Right atrium auricular region (tissue), 2 donors: Measurements from ENCODE around the gene MIP. TPM values are rescaled to one million over a fixed set of nuclear protein-coding genes. Genes with fewer than 3 reads are reported as not detected.
"Not testable (repeated sequence)": the region's sequence is repeated elsewhere in the genome, so short reads cannot be mapped to it uniquely, and the experiment has no call there.

Source experiments
- DNase-seq: peaks from one replicate; pipeline ENCODE4 v3.0.0-alpha.2; 2019; ENCODE audit warnings: low spot score
- H3K27ac ChIP-seq, 2 donors: fragments of 200-600 bp; sonication (generic); 1 replicate in 1 of 2; 2 replicates in 1 of 2; pipeline ENCODE4 v1.5.1; 2016 to 2019
- H3K27me3 ChIP-seq, 2 donors: fragments of 200-600 bp; sonication (generic); one replicate each; pipeline versions ENCODE4 v1.5.1 to v1.6.0; 2017 to 2019
- H3K36me3 ChIP-seq: fragments of 200-600 bp; sonication (generic); one replicate; pipeline ENCODE4 v1.5.1; 2016
- H3K4me1 ChIP-seq, 2 donors: fragments of 200-600 bp; sonication (generic); one replicate each; pipeline versions ENCODE4 v1.5.1 to v1.6.0; 2017 to 2019
- H3K4me3 ChIP-seq, 2 donors: fragments of 200-600 bp; sonication (generic); 1 replicate in 1 of 2; 2 replicates in 1 of 2; pipeline ENCODE4 v1.5.1; 2017 to 2019; ENCODE audit warnings: mild to moderate bottlenecking in 1 of 2, moderate library complexity in 1 of 2
- H3K9me3 ChIP-seq, 2 donors: fragments of 200-600 bp; sonication (generic); one replicate each; pipeline ENCODE4 v1.5.1; 2019
- total RNA-seq, 2 donors: library from RNA; depleted of rRNA; stranded (reverse); fragments of >200 nt; gene quantifications; one replicate each; pipeline ENCODE4 v1.1.0, GENCODE V29; 2016
- TF ChIP-seq, protein P1 (sequence below), 2 donors: fragments of 200-600 bp; sonication (generic); IDR thresholded peaks; one replicate each; pipeline ENCODE4 v1.5.1; 2019; ENCODE audit warnings: antibody characterized with exemption in 2 of 2

Gene MIP
- total RNA-seq, 2 donors from 2014 or later, result not detected

DNA sequence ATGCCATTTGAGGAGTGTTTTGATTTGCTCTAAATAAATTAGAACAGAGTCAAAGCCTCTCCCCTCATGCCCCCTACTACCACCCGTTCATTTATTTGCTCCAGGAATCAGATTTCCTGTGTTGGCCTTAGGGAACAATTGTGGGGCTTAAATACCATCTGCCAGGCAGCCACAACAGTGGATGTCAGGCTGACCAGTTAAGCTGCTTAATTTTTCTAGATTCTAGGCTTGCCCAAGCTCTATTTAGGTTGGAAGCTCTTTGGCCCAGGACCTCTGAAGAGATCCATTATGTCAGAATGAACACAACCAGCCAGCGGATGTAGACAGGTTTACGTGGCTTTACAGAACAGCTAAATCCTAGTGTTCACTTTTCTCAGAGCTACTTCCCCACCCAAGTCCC is 4.2 kb downstream of the MIP start:
- peaks cover 0 to 13% of the 10 kb centered on the region in 2 donors for H3K4me1 ChIP-seq
- no peaks in the 10 kb centered on the region for H3K9me3 ChIP-seq
- no peak overlapping the region for H3K27ac ChIP-seq
- H3K4me3 ChIP-seq, result no peak overlapping the region
- DNase-seq, result no peak
- H3K36me3 ChIP-seq, result no peaks in the 10 kb centered on the region
- TF ChIP-seq, protein P1, sequence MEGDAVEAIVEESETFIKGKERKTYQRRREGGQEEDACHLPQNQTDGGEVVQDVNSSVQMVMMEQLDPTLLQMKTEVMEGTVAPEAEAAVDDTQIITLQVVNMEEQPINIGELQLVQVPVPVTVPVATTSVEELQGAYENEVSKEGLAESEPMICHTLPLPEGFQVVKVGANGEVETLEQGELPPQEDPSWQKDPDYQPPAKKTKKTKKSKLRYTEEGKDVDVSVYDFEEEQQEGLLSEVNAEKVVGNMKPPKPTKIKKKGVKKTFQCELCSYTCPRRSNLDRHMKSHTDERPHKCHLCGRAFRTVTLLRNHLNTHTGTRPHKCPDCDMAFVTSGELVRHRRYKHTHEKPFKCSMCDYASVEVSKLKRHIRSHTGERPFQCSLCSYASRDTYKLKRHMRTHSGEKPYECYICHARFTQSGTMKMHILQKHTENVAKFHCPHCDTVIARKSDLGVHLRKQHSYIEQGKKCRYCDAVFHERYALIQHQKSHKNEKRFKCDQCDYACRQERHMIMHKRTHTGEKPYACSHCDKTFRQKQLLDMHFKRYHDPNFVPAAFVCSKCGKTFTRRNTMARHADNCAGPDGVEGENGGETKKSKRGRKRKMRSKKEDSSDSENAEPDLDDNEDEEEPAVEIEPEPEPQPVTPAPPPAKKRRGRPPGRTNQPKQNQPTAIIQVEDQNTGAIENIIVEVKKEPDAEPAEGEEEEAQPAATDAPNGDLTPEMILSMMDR (IDR thresholded peaks at IDR 0.05), result no peak
- H3K27me3 ChIP-seq, result no peaks in the 10 kb centered on the region

GRCh38 chr12:56449622-56449984 is 4.9 kb downstream of the MIP start:
- H3K27ac ChIP-seq, result peak overlapping the region; percentile 86 to 91
- peaks cover 0 to 13% of the 10 kb centered on the region in 2 donors for H3K4me1 ChIP-seq
- TF ChIP-seq, protein P1 (IDR thresholded peaks at IDR 0.05), result no peak
- H3K27me3 ChIP-seq, result no peaks in the 10 kb centered on the region
- no peaks in the 10 kb centered on the region for H3K9me3 ChIP-seq
- no peaks in the 10 kb centered on the region for H3K36me3 ChIP-seq
- H3K4me3 ChIP-seq, result peak overlapping the region; percentile 65 to 70
- DNase-seq, result no peak

- DNase-seq, result peak; percentile 88
- no peaks in the 10 kb centered on the region for H3K9me3 ChIP-seq
- no peaks in the 10 kb centered on the region for H3K36me3 ChIP-seq
- no peaks in the 10 kb centered on the region for H3K27me3 ChIP-seq
- peak within 1 kb of the TSS; percentile 65 to 70 for H3K4me3 ChIP-seq
- TF ChIP-seq, protein P1 (IDR thresholded peaks at IDR 0.05), result peak in 1 of 2 donors; percentile 39
- peak within 1 kb of the TSS; percentile 86 to 91 for H3K27ac ChIP-seq
- peaks cover 0 to 13% of the 10 kb centered on the region in 2 donors for H3K4me1 ChIP-seq
Measured at GRCh38 chr12:56448860-56449621, 5.4 kb downstream of the MIP start, which contains the start of gene TIMELESS. TIMELESS (minus strand) TSS chr12:56449426; CDS start chr12:56434170, 15,256 bp downstream.

GRCh38 chr12:56443208-56443607 is 11.2 kb downstream of the MIP start:
- not testable (repeated sequence) for H3K9me3 ChIP-seq, H3K27me3 ChIP-seq, H3K4me3 ChIP-seq, DNase-seq, H3K4me1 ChIP-seq, H3K36me3 ChIP-seq, H3K27ac ChIP-seq

DNA sequence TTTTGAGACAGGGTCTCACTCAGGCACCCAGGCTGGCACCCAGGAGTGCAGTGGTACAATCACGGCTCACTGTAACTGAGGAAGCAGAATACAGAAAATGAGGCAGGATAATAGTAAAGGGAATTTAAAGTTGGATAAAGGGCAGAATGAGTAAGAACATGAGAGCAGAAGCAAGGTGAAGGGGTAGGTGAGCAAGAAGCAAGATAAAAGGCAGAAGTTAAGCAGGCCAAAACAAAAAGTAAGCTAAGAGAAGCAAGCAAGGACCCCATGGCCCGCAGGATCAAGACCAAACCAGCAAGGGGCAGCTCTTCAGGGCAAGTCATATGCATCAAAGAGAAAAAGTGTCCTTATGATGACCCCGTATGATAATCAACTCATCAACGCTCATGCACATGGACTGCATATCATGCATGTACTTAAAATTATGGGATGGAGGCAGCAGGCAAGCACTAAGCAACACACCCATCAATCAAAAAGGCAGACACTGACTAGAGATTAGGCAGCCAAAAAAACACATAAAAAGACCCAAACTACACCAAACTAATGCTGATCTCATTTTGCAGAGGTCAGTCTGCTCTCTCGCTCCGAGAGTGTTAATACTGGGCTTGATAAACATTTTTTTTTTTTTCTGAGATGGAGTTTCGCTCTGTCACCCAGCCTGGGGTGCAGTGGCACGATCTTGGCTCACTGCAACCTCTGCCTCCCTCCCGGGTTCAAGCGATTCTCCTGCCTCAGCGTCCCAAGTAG is 16.9 kb downstream of the MIP start:
- Histone ChIP-seq H3K4me3 (no peak overlapping the region), H3K27me3 (no peaks in the 10 kb centered on the region), H3K27ac (no peak overlapping the region), H3K4me1 (no peaks in the 10 kb centered on the region), H3K9me3 (no peaks in the 10 kb centered on the region), H3K36me3 (no peaks in the 10 kb centered on the region)
- TF ChIP-seq, protein P1 (IDR thresholded peaks at IDR 0.05), result no peak
- DNase-seq, result no peak

GRCh38 chr12:56434828-56435227 is 19.6 kb downstream of the MIP start:
- H3K36me3 ChIP-seq, result no peaks in the 10 kb centered on the region

More at GRCh38 chr12:56434828-56435227, 19.6 kb downstream of the MIP start:
- H3K4me3 ChIP-seq, result no peak overlapping the region
- DNase-seq, result no peak
- H3K27ac ChIP-seq, result no peak overlapping the region
- H3K27me3 ChIP-seq, result no peaks in the 10 kb centered on the region
- no peaks in the 10 kb centered on the region for H3K9me3 ChIP-seq
- H3K4me1 ChIP-seq, result no peaks in the 10 kb centered on the region
- TF ChIP-seq, protein P1 (IDR thresholded peaks at IDR 0.05), result no peak
